Adrenal gland (tissue), 12 donors: ENCODE measurements around the gene NOC2L. TPM values are rescaled to one million over a fixed set of nuclear protein-coding genes. Genes with fewer than 3 reads are reported as not detected.

Experiments
- DNase-seq, 7 donors: peaks; one replicate each; pipeline ENCODE4 v3.0.0-alpha.2; 2019 to 2020
- H3K27ac ChIP-seq, 5 donors: fragments of 200-600 bp; sonication (generic) in 4 of 5; 1 replicate in 3 of 5; 2 replicates in 2 of 5; pipeline versions ENCODE4 v1.5.1 to v1.8.0; 2016 to 2020; ENCODE audit warnings: mild to moderate bottlenecking in 1 of 5
- H3K27me3 ChIP-seq: fragments of 200-600 bp; 2 replicates; pipeline ENCODE4 v1.8.0; 2021
- H3K36me3 ChIP-seq, 2 donors: fragments of 200-600 bp; replicated peaks in 1 of 2; 1 replicate in 1 of 2; 2 replicates in 1 of 2; pipeline versions ENCODE4 v1.5.1 to v1.8.0; 2018 to 2022
- H3K4me1 ChIP-seq, 2 donors: fragments of 200-600 bp; replicated peaks in 1 of 2; 1 replicate in 1 of 2; 2 replicates in 1 of 2; pipeline versions ENCODE4 v1.5.1 to v1.8.0; 2018 to 2021
- H3K4me3 ChIP-seq, 4 donors: fragments of 200-600 bp; sonication (generic) in 3 of 4; one replicate each; pipeline ENCODE4 v1.5.1; 2016 to 2018
- H3K9me3 ChIP-seq, 3 donors: fragments of 200-600 bp; sonication (generic) in 1 of 3; replicated peaks in 1 of 3; 1 replicate in 2 of 3; 2 replicates in 1 of 3; pipeline versions ENCODE4 v1.5.1 to v1.8.0; 2016 to 2021
- CTCF ChIP-seq, 6 experiments: fragments of 450-650 bp in 4 of 6; fragments of 200-600 bp in 2 of 6; sonication (generic) in 1 of 6; IDR thresholded peaks; 1 replicate in 5 of 6; 2 replicates in 1 of 6; pipeline versions ENCODE4 v1.5.1 to v1.8.0; 2016 to 2021; ENCODE audit warnings: antibody characterized with exemption in 6 of 6, mild to moderate bottlenecking in 2 of 6, moderate library complexity in 1 of 6
- POLR2A ChIP-seq, 2 donors: fragments of 450-650 bp; IDR thresholded peaks; one replicate each; pipeline ENCODE4 v1.6.1; 2017; ENCODE audit warnings: antibody characterized with exemption in 2 of 2, mild to moderate bottlenecking in 2 of 2, moderate library complexity in 1 of 2
- WGBS, 4 donors: extraction: QIAGEN DNeasy Blood & Tissue Kit in 2 of 4; methylation state at CpG; one replicate each; pipeline versions ENCODE4 v1.1.5 to v1.1.7; 2013 to 2017; 5-methylcytosine and 5-hydroxymethylcytosine counted together
- intact Hi-C, 2 donors: fragments of 100-400 bp; cut with DNase I; formaldehyde crosslinking; loops; one replicate each; pipeline versions ENCODE4 v1.14.1 to v1.15.0; 2022 to 2023
- polyA plus RNA-seq, 3 donors: library from polyadenylated mRNA; stranded (reverse); fragments of 200-250 nt in 2 of 3; fragments of 350-450 nt in 1 of 3; fragmentation: Illumina TruSeq in 1 of 3; extraction: RNeasy Lipid Tissue Mini Kit (QIAGEN cat#74804) in 1 of 3; gene quantifications; one replicate each; pipeline ENCODE4 v1.2.3, GENCODE V29; 2013 to 2014
- total RNA-seq, 9 donors: library from RNA; depleted of rRNA in 4 of 9; stranded (reverse); fragments of >200 nt in 4 of 9; fragments of 120-200 nt in 1 of 9; fragmentation: NEBNext Ultra II Directional in 1 of 9; extraction: Animal tissue kit (Norgen Biotek cat#: 25700) in 1 of 9; gene quantifications; one replicate each; pipeline versions ENCODE4 v1.1.0 to v1.2.4, GENCODE V29; 2013 to 2023
- donor health status: healthy with polysubstance abuse.
- donor health status: Bipolar disorder and iron deficiency.
- donor health status: DM: yes; HTN: yes; CAD: no.
- donor health status: DM: no; HTN: no; CAD: no.
- donor health status: DM: no; HTN: no; CAD: no.
- donor health status: DM: yes; HTN: yes; CAD: no.

The NOC2L gene
- total and polyA plus RNA-seq, 12 donors, result 22.4 to 97.7 (median 43.6) TPM

GRCh38 chr1:940107-941014, 18.7 kb downstream of the NOC2L start:
- Histone ChIP-seq H3K36me3 (peaks cover 0 to 7% of the 10 kb centered on the region in 2 donors), H3K4me3 (peak overlapping the region in 2 of 4 donors; percentile 9 to 46), H3K4me1 (peaks cover 8 to 32% of the 10 kb centered on the region in 2 donors), H3K9me3 (no peaks in the 10 kb centered on the region), H3K27ac (peak overlapping the region in 3 of 5 donors; percentile 60 to 92 (median 91)), H3K27me3 (peaks cover 45% of the 10 kb centered on the region)
- WGBS, 4 donors, result 0 to 1% (median 0%) methylated on average over 5 to 81 of the region's 86 CpGs
- intact Hi-C loops, result no loop called here
- no peak for TF ChIP-seq POLR2A (IDR thresholded peaks at IDR 0.05)
- no peak for TF ChIP-seq CTCF (IDR thresholded peaks at IDR 0.05)
- peak in 6 of 7 donors; percentile 35 to 91 (median 56) for DNase-seq

- DNase-seq, result no peak
- Histone ChIP-seq H3K4me1 (peaks cover 8 to 35% of the 10 kb centered on the region in 2 donors), H3K36me3 (no peaks in the 10 kb centered on the region), H3K9me3 (no peaks in the 10 kb centered on the region), H3K4me3 (no peak overlapping the region), H3K27me3 (peaks cover 50% of the 10 kb centered on the region), H3K27ac (peak overlapping the region in 2 of 5 donors; percentile 41 to 92)
- TF ChIP-seq POLR2A (IDR thresholded peaks at IDR 0.05) (no peak), CTCF (IDR thresholded peaks at IDR 0.05) (no peak)
- intact Hi-C loops, result no loop called here
- 14 to 24% (median 18%) methylated on average over 8 to 21 of the region's 21 CpGs for WGBS, 4 donors
These were observed 19.4 kb downstream of the NOC2L start for GRCh38 chr1:939511-940106.

- H3K27me3 ChIP-seq, result peaks cover 50% of the 10 kb centered on the region
- WGBS, 4 donors, result 60 to 75% (median 66%) methylated on average over 10 to 30 of the region's 30 CpGs
These were observed 20.2 kb downstream of the NOC2L start for GRCh38 chr1:938711-939489.

More at GRCh38 chr1:938711-939489, 20.2 kb downstream of the NOC2L start:
- Histone ChIP-seq H3K4me1 (peaks cover 8 to 35% of the 10 kb centered on the region in 2 donors), H3K4me3 (no peak overlapping the region), H3K27ac (no peak overlapping the region), H3K9me3 (no peaks in the 10 kb centered on the region), H3K36me3 (no peaks in the 10 kb centered on the region)
- TF ChIP-seq POLR2A (IDR thresholded peaks at IDR 0.05), result no peak
- TF ChIP-seq CTCF (IDR thresholded peaks at IDR 0.05), result no peak
- DNase-seq, result no peak
- intact Hi-C loops, result no loop called here
